Esophagus squamous epithelium (tissue), 5 donors: ENCODE results near the gene NCBP3. TPM values are rescaled to one million over a fixed set of nuclear protein-coding genes. Genes with fewer than 3 reads are reported as not detected.
A peak's percentile ranks its signal among the peaks of the same experiment; 100 is the strongest.

Source experiments
- DNase-seq: peaks from one replicate; lab custom pipeline; 2025; lab: John Stamatoyannopoulos, UW
- H3K27ac ChIP-seq, 4 donors: fragments of 200-600 bp; sonication (generic); one replicate each; pipeline ENCODE4 v1.5.1; 2016 to 2019; ENCODE audit warnings: mild to moderate bottlenecking in 1 of 4
- H3K27me3 ChIP-seq, 4 donors: fragments of 200-600 bp; sonication (generic); 1 replicate in 3 of 4; 2 replicates in 1 of 4; pipeline versions ENCODE4 v1.5.1 to v1.6.0; 2017 to 2021; ENCODE audit warnings: antibody characterized with exemption in 1 of 4
- H3K36me3 ChIP-seq, 3 donors: fragments of 200-600 bp; sonication (generic); one replicate each; pipeline ENCODE4 v1.5.1; 2016 to 2019
- H3K4me1 ChIP-seq, 3 donors: fragments of 200-600 bp; sonication (generic); one replicate each; pipeline ENCODE4 v1.5.1; 2017 to 2019
- H3K4me3 ChIP-seq, 4 donors: fragments of 200-600 bp; sonication (generic); 1 replicate in 3 of 4; 2 replicates in 1 of 4; pipeline ENCODE4 v1.5.1; 2016 to 2019; ENCODE audit warnings: mild to moderate bottlenecking in 2 of 4, moderate library complexity in 1 of 4
- H3K9me3 ChIP-seq, 3 donors: fragments of 200-600 bp; sonication (generic); one replicate each; pipeline ENCODE4 v1.5.1; 2016 to 2019
- CTCF ChIP-seq, 6 experiments: fragments of 450-650 bp in 4 of 6; fragments of 200-600 bp in 2 of 6; sonication (generic) in 2 of 6; IDR thresholded peaks; one replicate each; pipeline ENCODE4 v1.5.1; 2016 to 2019; ENCODE audit warnings: antibody characterized with exemption in 6 of 6, mild to moderate bottlenecking in 4 of 6, moderate library complexity in 4 of 6
- POLR2A ChIP-seq, 4 donors: fragments of 450-650 bp; IDR thresholded peaks; one replicate each; pipeline ENCODE4 v1.6.1; 2017; ENCODE audit warnings: antibody characterized with exemption in 4 of 4, mild to moderate bottlenecking in 4 of 4, moderate library complexity in 3 of 4
- WGBS, 2 donors: methylation state at CpG; one replicate each; pipeline ENCODE4 v1.1.5; 2018; 5-methylcytosine and 5-hydroxymethylcytosine counted together
- intact Hi-C: fragments of 100-400 bp; cut with DNase I; formaldehyde crosslinking; loops from one replicate; pipeline ENCODE4 v1.15.0; 2022
- total RNA-seq, 4 donors: library from RNA; depleted of rRNA; stranded (reverse); fragments of >200 nt; gene quantifications; one replicate each; pipeline ENCODE4 v1.1.0, GENCODE V29; 2016
- donor health status: DM: yes; HTN: yes; CAD: no.

Gene NCBP3
- total RNA-seq, 4 donors from 2014 or later: 12.1 to 26.1 (median 17.1) TPM

- no peaks in the 10 kb centered on the region for H3K27me3 ChIP-seq
- peak within 1 kb of the TSS; percentile 59 to 93 (median 80) for H3K27ac ChIP-seq
- no peaks in the 10 kb centered on the region for H3K9me3 ChIP-seq
- peaks cover 0 to 25% (median 18%) of the 10 kb centered on the region in 3 donors for H3K4me1 ChIP-seq
- WGBS, 2 donors: 75 to 77% methylated on average over 7 to 8 of the region's 17 CpGs
- intact Hi-C loops: no loop called here
- TF ChIP-seq CTCF (IDR thresholded peaks at IDR 0.05) (no peak), POLR2A (IDR thresholded peaks at IDR 0.05) (no peak)
- peaks cover 0 to 3% (median 0%) of the 10 kb centered on the region in 3 donors for H3K36me3 ChIP-seq
- H3K4me3 ChIP-seq: peak within 1 kb of the TSS in 1 of 4 donors; percentile 16
- no peak for DNase-seq
Measured at GRCh38 chr17:3800362-3801271, 45.4 kb downstream of the NCBP3 start, which contains the start of gene ITGAE. Gene ITGAE, minus strand, starts transcription at chr17:3801188. Its CDS starts 44 bp downstream, at chr17:3801144.

- no peak for DNase-seq
- intact Hi-C loops: no loop called here
- Histone ChIP-seq H3K4me3 (peak overlapping the region in 1 of 4 donors; percentile 4), H3K27me3 (no peaks in the 10 kb centered on the region), H3K27ac (peak overlapping the region in 1 of 4 donors; percentile 17), H3K9me3 (no peaks in the 10 kb centered on the region), H3K36me3 (no peaks in the 10 kb centered on the region), H3K4me1 (peaks cover 0 to 24% (median 18%) of the 10 kb centered on the region in 3 donors)
- 74 to 90% methylated on average over 5 to 7 of the region's 12 CpGs for WGBS, 2 donors
- TF ChIP-seq POLR2A (IDR thresholded peaks at IDR 0.05) (no peak), CTCF (IDR thresholded peaks at IDR 0.05) (no peak)
Measured at GRCh38 chr17:3799181-3799945, 46.7 kb downstream of the NCBP3 start.

GRCh38 chr17:3798273-3799180 lies 47.5 kb downstream of the NCBP3 start:
- 72 to 83% methylated on average over 4 to 11 of the region's 15 CpGs for WGBS, 2 donors
- peak overlapping the region in 1 of 4 donors; percentile 4 for H3K4me3 ChIP-seq

GRCh38 chr17:3796822-3797170 lies 49.2 kb downstream of the NCBP3 start:
- Histone ChIP-seq H3K36me3 (no peaks in the 10 kb centered on the region), H3K27me3 (no peaks in the 10 kb centered on the region), H3K4me1 (peaks cover 0 to 20% (median 10%) of the 10 kb centered on the region in 3 donors), H3K27ac (no peak overlapping the region), H3K4me3 (no peak overlapping the region), H3K9me3 (no peaks in the 10 kb centered on the region)
- 51 to 77% methylated on average over 5 to 9 of the region's 9 CpGs for WGBS, 2 donors
- no peak for TF ChIP-seq CTCF (IDR thresholded peaks at IDR 0.05)
- no peak for TF ChIP-seq POLR2A (IDR thresholded peaks at IDR 0.05)
- intact Hi-C loops: no loop called here
- DNase-seq: no peak

More at GRCh38 chr17:3798273-3799180, 47.5 kb downstream of the NCBP3 start:
- DNase-seq: no peak
- Histone ChIP-seq H3K4me1 (peaks cover 0 to 16% (median 12%) of the 10 kb centered on the region in 3 donors), H3K27me3 (no peaks in the 10 kb centered on the region), H3K36me3 (no peaks in the 10 kb centered on the region), H3K27ac (peak overlapping the region in 1 of 4 donors; percentile 17), H3K9me3 (no peaks in the 10 kb centered on the region)
- TF ChIP-seq CTCF (IDR thresholded peaks at IDR 0.05) (no peak), POLR2A (IDR thresholded peaks at IDR 0.05) (no peak)
- intact Hi-C loops: no loop called here
